ENCODE data around the gene DNM3.
"Not testable (repeated sequence)": the region's sequence is repeated elsewhere in the genome, so short reads cannot be mapped to it uniquely, and the experiment has no call there.

Gene DNM3

GRCh38 chr1:171841050-171841910 lies at the start of gene DNM3:
TSS of gene DNM3 (plus strand) at chr1:171841498. CDS start at chr1:171841657, 159 bp downstream.
- peak; percentile 82 for DNase-seq

- no peak for DNase-seq
These were observed 48.5 kb upstream of the DNM3 start for GRCh38 chr1:171792656-171793369.

- no peak for DNase-seq
These were observed 47.7 kb upstream of the DNM3 start for GRCh38 chr1:171793636-171794035.

- no peak for DNase-seq
These were observed 47.2 kb upstream of the DNM3 start for GRCh38 chr1:171794085-171794484.

GRCh38 chr1:171796592-171796991 lies 44.7 kb upstream of the DNM3 start:
- no peak for DNase-seq

- no peak for DNase-seq
These were observed 43.0 kb upstream of the DNM3 start for GRCh38 chr1:171798311-171798710.

GRCh38 chr1:171798765-171799164 lies 42.5 kb upstream of the DNM3 start:
- no peak for DNase-seq

DNA sequence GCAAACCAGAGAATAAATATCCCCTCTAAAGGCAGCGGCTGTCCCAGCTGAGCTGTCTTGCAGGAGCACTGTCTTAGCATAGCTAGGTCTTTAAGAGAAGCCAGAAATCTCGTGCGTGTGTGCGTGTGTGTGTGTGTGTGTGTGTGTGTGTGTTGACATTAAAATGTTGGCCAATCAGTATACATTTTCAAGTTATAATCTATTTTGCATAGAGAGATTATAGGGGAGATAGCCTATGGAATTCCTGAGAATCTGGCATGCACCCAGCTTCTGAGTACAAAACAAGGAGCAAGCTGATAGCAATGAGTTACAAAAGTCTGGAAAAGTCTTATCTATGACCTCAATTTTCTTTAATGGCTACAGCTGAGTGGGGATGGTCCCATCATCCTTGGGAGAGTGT lies 42.1 kb upstream of the DNM3 start:
- DNase-seq = no peak

DNA sequence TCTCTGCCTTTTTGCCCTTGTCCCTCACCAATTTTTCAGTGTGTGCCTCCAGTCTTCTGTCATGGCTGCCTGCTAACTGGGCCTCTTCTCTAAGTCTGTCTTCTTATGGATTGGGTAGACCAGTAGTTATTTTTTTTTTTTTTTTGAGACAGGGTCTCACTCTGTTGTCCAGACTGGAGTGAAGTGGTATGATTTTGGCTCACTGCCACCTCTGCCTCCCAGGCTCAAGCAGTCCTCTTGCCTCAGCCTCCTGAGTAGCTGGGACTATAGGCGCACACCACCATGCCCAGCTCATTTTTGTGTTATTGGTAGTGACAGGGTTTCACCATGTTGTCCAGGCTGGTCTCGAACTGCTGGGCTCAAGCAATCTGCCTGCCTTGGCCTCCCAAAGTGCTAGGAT lies 41.6 kb upstream of the DNM3 start:
- DNase-seq = not testable (repeated sequence)

DNA sequence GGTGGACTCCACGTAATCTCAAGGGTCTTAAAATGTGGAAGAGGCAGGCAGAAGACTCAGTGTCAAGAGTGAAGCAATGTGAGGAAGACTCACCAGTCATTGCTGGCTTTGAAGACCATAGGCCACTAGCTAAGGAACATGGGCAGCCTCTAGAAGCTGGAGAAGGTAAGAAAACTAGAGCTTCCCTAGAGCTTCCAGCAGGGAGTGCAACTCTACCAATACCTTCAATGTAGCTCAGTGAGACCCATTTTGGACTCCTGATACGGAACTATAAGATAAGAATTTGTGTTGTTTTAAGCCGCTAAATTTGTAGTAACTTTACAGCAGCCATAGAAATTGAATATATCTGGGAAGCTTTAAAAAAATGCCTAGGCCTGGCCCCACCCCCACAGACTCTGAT lies 41.0 kb upstream of the DNM3 start:
- no peak for DNase-seq

GRCh38 chr1:171800851-171801250 lies 40.4 kb upstream of the DNM3 start:
- no peak for DNase-seq

- DNase-seq = no peak
These were observed 39.8 kb upstream of the DNM3 start for GRCh38 chr1:171801487-171801891.

DNA sequence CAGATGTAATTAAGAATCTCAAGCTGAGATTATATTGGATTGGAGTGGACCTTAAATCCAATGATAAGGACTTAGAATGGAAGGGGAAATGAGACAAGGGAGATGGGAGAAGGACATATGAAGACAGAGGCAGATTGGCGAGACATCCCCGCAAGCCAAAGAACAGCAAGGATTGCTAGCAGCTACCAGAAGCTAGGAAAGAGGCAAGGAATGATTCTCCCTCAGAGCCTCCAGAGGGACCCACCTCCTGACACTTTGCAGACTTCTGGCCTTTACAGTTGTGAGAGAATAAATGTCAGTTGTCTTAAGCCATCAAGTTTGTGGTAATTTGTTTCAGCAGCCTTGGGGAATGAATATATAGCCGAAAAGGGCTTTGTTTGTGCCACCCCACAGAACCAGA lies 39.1 kb upstream of the DNM3 start:
- no peak for DNase-seq

- no peak for DNase-seq
These were observed 38.3 kb upstream of the DNM3 start for GRCh38 chr1:171803045-171803444.

- no peak for DNase-seq
These were observed 37.8 kb upstream of the DNM3 start for GRCh38 chr1:171803461-171804022.

GRCh38 chr1:171805395-171806115 lies 35.7 kb upstream of the DNM3 start:
- DNase-seq = no peak

GRCh38 chr1:171807556-171807955 lies 33.7 kb upstream of the DNM3 start:
- no peak for DNase-seq

DNA sequence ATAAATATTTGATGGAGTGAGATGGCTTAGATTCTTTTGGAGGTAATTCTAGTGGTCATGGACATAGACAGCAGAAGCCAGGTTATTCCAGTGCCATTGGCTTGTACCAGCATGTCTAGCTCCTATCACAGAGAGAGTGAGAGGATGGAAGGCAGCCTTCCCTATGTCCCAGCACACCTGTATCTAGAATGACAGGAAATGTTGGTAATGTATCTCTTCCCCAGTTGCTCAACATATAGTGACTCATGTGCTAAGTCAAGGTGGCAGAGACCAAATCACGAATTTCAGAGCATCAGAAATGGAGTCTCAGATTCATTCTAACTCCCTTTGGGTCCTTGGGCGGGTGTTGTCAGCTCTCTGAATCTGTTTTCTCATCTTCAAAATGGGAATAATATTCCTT lies 31.5 kb upstream of the DNM3 start:
- DNase-seq = no peak

- no peak for DNase-seq
These were observed 29.6 kb upstream of the DNM3 start for GRCh38 chr1:171811672-171812071.

DNA sequence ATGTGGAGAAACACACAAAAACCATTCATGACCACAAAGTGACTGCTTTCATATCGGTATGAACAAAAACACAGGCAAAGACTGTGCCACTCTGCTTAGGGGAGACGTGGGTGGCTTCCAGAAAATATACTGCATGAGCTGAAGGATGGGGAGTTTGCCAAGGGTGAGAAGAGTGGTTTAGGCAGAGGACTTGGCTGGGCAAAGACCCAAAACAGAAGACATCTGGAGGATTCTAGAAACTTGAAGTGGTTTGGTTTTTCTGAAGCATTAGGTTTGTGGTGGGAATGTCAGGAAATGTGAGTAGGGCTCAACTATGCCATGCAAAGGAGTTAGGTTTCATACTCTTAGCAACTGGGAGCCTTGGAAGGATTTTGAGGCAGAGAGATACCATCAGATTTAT lies 26.6 kb upstream of the DNM3 start:
- DNase-seq = no peak

DNA sequence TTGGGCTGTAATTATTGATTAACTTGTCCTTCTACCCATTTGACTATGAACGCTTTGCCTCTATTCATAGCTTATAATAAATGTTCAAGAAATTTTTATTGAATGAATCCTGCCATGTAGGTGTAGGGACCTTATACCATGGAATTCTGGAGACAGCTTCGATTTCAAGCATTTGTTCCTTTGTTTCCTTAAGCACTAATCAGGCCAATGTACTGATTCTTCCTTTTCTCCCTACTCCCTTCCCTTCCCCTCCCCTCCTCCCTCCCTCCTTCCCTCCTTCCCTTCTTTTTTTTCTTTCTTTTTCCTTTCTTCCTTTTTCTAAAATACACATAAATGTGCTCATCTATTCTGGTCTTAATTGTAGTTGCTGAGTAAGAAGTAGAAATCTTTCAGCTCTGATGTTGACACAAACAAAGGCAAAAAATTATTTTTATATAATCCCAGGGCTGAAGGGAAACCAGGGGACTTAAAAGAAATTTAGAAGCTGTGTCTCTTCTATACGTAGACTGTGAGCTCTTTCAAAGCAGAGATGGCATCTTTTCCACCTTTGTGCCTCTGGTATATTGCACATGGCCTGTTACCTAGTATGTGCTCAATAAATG lies 24.9 kb upstream of the DNM3 start:
- DNase-seq = no peak

GRCh38 chr1:171817511-171818265 lies 23.6 kb upstream of the DNM3 start:
- DNase-seq = peak; percentile 45
